Body of pancreas (tissue), 4 donors: ENCODE measurements around the gene SPOCK1. TPM values are rescaled to one million over a fixed set of nuclear protein-coding genes. Genes with fewer than 3 reads are reported as not detected.

Experiments
- ATAC-seq: fragments of 150-250 bp; one replicate; pipeline ENCODE4 v1.9.1; 2016
- DNase-seq, 4 donors: peaks; one replicate each; pipeline ENCODE4 v3.0.0-alpha.2; 2019
- H3K27ac ChIP-seq, 4 donors: fragments of 200-600 bp; sonication (generic); 1 replicate in 3 of 4; 2 replicates in 1 of 4; pipeline versions ENCODE4 v1.5.1 to v1.6.1; 2016 to 2019; ENCODE audit warnings: mild to moderate bottlenecking in 1 of 4, mixed read lengths in 1 of 4, moderate library complexity in 1 of 4
- H3K27me3 ChIP-seq, 2 donors: fragments of 200-600 bp; sonication (generic); one replicate each; pipeline ENCODE4 v1.6.0; 2016; ENCODE audit warnings: mild to moderate bottlenecking in 1 of 2
- H3K36me3 ChIP-seq, 2 donors: fragments of 200-600 bp; sonication (generic); replicated peaks in 1 of 2; 2 replicates each; pipeline ENCODE4 v1.5.1; 2016; ENCODE audit warnings: low read depth in 2 of 2; ENCODE audit not compliant: insufficient read depth in 1 of 2
- H3K4me1 ChIP-seq: fragments of 200-600 bp; sonication (generic); one replicate; pipeline ENCODE4 v1.6.0; 2016
- H3K4me3 ChIP-seq, 2 donors: fragments of 200-600 bp; sonication (generic); 1 replicate in 1 of 2; 2 replicates in 1 of 2; pipeline ENCODE4 v1.5.1; 2016 to 2019
- H3K9me3 ChIP-seq, 3 donors: fragments of 200-600 bp; sonication (generic); 1 replicate in 2 of 3; 2 replicates in 1 of 3; pipeline ENCODE4 v1.5.1; 2016
- POLR2A ChIP-seq, 3 donors: fragments of 450-650 bp; IDR thresholded peaks; one replicate each; pipeline ENCODE4 v1.6.1; 2016; ENCODE audit warnings: antibody characterized with exemption in 3 of 3, mild to moderate bottlenecking in 2 of 3
- WGBS, 2 donors: methylation state at CpG; one replicate each; pipeline ENCODE4 v1.1.5; 2017; 5-methylcytosine and 5-hydroxymethylcytosine counted together
- intact Hi-C: fragments of 100-400 bp; cut with DNase I; formaldehyde crosslinking; loops from one replicate; pipeline ENCODE4 v1.15.1; 2023
- total RNA-seq, 2 donors: library from RNA; depleted of rRNA; stranded (reverse); fragments of >200 nt; gene quantifications; one replicate each; pipeline ENCODE4 v1.1.0, GENCODE V29; 2016
- TF ChIP-seq, protein P1 (sequence below), 7 experiments: fragments of 450-650 bp in 4 of 7; fragments of 200-600 bp in 3 of 7; sonication (generic) in 3 of 7; IDR thresholded peaks; one replicate each; pipeline ENCODE4 v1.5.1; 2016 to 2019; ENCODE audit warnings: antibody characterized with exemption in 7 of 7

Gene SPOCK1
- total RNA-seq, 2 donors from 2014 or later = 22.4 to 30.6 TPM

DNA sequence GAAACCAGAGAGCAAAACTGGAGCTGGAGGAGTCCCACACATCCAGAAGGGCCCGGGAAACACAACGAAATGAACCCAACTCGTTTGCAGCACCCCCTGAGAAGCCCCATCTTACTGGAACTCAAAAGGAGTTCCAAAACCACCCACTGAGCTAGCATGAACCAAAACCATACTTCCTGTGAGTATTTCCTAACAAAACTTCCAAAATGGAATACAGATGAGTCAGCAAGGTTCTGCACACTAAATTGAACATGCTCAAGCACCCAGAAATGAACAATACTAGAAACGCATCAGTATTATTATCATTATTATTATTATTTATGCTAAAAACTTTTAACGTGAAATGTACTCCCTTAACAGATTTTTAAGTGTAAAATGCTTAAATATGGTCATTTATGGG is 8.0 kb upstream of the SPOCK1 start:
- H3K27ac ChIP-seq = no peak overlapping the region
- H3K36me3 ChIP-seq = no peaks in the 10 kb centered on the region
- H3K27me3 ChIP-seq = no peaks in the 10 kb centered on the region
- TF ChIP-seq, protein P1, sequence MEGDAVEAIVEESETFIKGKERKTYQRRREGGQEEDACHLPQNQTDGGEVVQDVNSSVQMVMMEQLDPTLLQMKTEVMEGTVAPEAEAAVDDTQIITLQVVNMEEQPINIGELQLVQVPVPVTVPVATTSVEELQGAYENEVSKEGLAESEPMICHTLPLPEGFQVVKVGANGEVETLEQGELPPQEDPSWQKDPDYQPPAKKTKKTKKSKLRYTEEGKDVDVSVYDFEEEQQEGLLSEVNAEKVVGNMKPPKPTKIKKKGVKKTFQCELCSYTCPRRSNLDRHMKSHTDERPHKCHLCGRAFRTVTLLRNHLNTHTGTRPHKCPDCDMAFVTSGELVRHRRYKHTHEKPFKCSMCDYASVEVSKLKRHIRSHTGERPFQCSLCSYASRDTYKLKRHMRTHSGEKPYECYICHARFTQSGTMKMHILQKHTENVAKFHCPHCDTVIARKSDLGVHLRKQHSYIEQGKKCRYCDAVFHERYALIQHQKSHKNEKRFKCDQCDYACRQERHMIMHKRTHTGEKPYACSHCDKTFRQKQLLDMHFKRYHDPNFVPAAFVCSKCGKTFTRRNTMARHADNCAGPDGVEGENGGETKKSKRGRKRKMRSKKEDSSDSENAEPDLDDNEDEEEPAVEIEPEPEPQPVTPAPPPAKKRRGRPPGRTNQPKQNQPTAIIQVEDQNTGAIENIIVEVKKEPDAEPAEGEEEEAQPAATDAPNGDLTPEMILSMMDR (IDR thresholded peaks at IDR 0.05) = no peak
- TF ChIP-seq POLR2A (IDR thresholded peaks at IDR 0.05) = no peak
- H3K4me1 ChIP-seq = no peaks in the 10 kb centered on the region
- no peaks in the 10 kb centered on the region for H3K9me3 ChIP-seq
- intact Hi-C loops = no loop called here
- DNase-seq = no peak
- WGBS, 2 donors = 60 to 69% methylated on average over 5 of the region's 5 CpGs
- H3K4me3 ChIP-seq = no peak overlapping the region
- ATAC-seq = no peak

DNA sequence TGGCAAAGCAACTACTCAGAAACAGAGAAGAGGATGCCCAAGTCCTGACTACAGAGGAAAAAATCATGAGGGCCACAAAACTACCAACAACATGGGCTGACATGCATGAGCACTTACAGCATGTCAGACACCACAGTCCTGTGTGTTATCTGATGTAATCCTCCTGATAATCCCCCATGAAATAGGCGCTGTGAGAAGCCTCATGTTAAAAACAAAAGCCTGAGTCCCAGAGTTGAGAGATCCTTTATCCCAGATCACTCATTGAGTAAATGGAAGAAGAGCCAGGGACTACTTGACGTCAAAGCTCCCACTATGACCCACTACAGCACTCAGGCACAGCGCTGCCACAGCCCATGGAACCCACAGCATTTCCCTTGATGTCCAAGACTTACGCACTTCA is 7.2 kb upstream of the SPOCK1 start:
- Histone ChIP-seq H3K27me3 (no peaks in the 10 kb centered on the region), H3K4me3 (no peak overlapping the region), H3K36me3 (no peaks in the 10 kb centered on the region), H3K9me3 (no peaks in the 10 kb centered on the region), H3K27ac (no peak overlapping the region), H3K4me1 (no peaks in the 10 kb centered on the region)
- intact Hi-C loops = no loop called here
- no peak for ATAC-seq
- no peak for DNase-seq
- no peak for TF ChIP-seq POLR2A (IDR thresholded peaks at IDR 0.05)
- TF ChIP-seq, protein P1 (IDR thresholded peaks at IDR 0.05) = no peak
- WGBS, 2 donors = 83 to 93% methylated on average over 4 of the region's 4 CpGs

DNA sequence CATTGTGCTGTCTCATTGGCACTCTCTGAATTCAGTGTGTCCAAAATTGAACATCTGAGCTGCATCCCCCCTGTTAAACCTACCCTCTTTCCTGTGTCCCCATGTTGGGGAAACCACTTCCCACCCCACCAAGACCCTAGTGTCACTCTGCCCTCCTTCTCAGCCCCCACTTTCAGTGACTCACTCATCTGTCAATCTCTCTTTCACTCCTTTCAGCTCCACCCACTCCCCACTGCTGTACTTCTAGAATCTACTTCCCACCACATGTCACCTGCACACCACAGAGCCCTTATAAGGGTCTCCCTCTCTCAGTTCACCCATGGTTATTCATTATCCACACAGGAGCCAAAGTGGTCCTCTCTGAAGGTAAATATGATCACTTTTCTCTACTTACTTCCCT is 5.8 kb upstream of the SPOCK1 start:
- intact Hi-C loops = loop anchor here (5.0 kb wide), 1 partner anchor 188 kb away; no protein-coding TSS in a partner anchor
- Histone ChIP-seq H3K4me1 (no peaks in the 10 kb centered on the region), H3K27ac (no peak overlapping the region), H3K27me3 (no peaks in the 10 kb centered on the region), H3K9me3 (no peaks in the 10 kb centered on the region), H3K4me3 (no peak overlapping the region), H3K36me3 (no peaks in the 10 kb centered on the region)
- no peak for DNase-seq
- TF ChIP-seq, protein P1 (IDR thresholded peaks at IDR 0.05) = no peak
- TF ChIP-seq POLR2A (IDR thresholded peaks at IDR 0.05) = no peak
- no peak for ATAC-seq

DNA sequence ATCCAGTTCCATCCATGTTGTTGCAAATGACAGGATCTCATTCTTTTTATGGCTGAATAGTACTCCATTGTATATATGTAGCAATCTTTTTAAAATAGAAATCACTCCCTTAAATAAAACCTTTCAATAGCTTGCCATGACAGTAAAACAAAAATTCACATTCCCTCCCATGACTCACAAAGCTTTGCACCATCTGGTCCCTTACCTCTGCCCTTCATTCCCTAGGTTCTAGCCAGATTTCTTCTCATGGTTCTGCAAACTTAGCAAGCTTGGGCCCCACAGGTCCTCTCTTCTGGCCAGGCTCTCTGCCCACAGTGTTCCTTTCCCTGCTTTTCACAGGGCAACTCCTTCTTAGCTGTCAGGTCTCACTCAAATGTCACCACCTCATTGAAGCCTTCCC is 4.3 kb upstream of the SPOCK1 start:
- ATAC-seq = no peak
- DNase-seq = no peak
- TF ChIP-seq, protein P1 (IDR thresholded peaks at IDR 0.05) = no peak
- TF ChIP-seq POLR2A (IDR thresholded peaks at IDR 0.05) = no peak
- no peaks in the 10 kb centered on the region for H3K9me3 ChIP-seq
- H3K36me3 ChIP-seq = no peaks in the 10 kb centered on the region
- intact Hi-C loops = loop anchor here (5.0 kb wide), 1 partner anchor 186 kb away; no protein-coding TSS in a partner anchor
- peaks cover 7% of the 10 kb centered on the region for H3K4me1 ChIP-seq
- no peak overlapping the region for H3K27ac ChIP-seq
- H3K27me3 ChIP-seq = peaks cover 0 to 6% of the 10 kb centered on the region in 2 donors
- H3K4me3 ChIP-seq = no peak overlapping the region

DNA sequence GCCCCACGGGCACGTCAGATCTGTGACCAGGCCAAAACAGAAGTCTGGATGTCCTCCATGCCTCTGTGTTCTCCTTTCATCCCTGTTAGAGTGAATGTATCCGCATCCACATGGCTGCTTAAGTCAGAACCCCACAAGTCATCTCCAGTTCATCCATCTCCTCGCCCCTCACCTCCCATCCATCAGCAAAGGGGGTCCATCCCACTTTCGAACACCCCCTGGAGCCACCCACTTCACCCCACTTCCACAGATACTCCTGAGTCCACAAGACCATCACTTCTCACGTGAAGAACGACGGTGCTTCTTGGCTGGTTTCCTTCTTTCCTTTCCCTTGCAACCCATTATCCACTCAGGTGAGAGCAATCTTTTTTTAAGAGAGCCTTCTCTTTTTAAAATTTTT is 3.5 kb upstream of the SPOCK1 start:
- Histone ChIP-seq H3K4me1 (peaks cover 10% of the 10 kb centered on the region), H3K27ac (no peak overlapping the region), H3K9me3 (no peaks in the 10 kb centered on the region), H3K27me3 (peaks cover 0 to 10% of the 10 kb centered on the region in 2 donors), H3K4me3 (no peak overlapping the region), H3K36me3 (no peaks in the 10 kb centered on the region)
- DNase-seq (no peak), ATAC-seq (no peak)
- TF ChIP-seq, protein P1 (IDR thresholded peaks at IDR 0.05) = no peak
- no peak for TF ChIP-seq POLR2A (IDR thresholded peaks at IDR 0.05)
- intact Hi-C loops = loop anchor here (5.0 kb wide), 1 partner anchor 185 kb away; no protein-coding TSS in a partner anchor
- WGBS, 2 donors = 61 to 66% methylated on average over 8 of the region's 8 CpGs
